ENCODE measurements around the gene NBPF11.
"Not testable (repeated sequence)": the region's sequence is repeated elsewhere in the genome, so short reads cannot be mapped to it uniquely, and the experiment has no call there.

NBPF11 gene, protein sequence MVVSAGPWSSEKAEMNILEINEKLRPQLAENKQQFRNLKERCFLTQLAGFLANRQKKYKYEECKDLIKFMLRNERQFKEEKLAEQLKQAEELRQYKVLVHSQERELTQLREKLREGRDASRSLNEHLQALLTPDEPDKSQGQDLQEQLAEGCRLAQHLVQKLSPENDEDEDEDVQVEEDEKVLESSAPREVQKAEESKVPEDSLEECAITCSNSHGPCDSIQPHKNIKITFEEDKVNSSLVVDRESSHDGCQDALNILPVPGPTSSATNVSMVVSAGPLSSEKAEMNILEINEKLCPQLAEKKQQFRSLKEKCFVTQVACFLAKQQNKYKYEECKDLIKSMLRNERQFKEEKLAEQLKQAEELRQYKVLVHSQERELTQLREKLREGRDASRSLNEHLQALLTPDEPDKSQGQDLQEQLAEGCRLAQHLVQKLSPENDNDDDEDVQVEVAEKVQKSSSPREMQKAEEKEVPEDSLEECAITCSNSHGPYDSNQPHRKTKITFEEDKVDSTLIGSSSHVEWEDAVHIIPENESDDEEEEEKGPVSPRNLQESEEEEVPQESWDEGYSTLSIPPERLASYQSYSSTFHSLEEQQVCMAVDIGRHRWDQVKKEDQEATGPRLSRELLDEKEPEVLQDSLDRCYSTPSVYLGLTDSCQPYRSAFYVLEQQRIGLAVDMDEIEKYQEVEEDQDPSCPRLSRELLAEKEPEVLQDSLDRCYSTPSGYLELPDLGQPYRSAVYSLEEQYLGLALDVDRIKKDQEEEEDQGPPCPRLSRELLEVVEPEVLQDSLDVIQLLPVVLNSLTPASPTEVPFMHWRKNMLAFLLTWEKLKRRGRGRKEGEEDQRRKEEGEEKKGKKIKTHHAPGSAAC

DNA sequence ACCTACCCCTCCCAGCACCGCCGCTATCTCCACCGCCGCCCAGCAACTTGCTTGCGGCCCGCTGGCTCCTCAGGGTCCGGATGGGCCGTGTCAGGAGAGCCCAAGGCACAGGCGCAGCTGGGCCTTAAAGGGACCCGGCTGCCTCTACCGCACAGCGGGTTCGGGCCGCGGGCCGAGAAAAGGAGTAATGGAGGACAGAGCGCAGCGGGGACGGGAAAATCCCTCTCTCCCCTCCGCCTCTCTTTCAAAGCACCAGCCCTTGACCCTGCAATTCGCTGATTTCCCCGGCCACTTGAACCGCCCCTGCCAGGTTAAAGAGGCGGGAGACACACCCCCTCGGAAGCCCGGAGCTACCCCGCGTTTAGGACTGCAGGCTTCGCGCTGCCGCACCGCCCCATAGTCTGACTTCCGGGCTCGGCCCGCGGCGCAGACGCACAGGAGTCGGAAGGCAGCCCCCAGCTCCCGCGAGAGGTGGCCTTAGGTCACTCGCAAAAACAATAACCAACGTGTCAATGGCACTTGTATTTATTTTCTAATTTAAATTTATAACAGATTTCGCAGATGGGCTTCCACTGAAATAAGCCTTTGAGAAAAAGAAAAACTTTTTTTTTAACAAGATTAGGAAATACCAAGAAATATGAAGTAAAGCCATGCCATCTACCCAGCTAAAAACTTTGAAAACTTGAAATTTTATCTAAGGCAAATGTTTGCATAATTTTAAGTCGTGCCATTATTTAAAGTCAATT, at the start of gene NBPF11:
Gene NBPF11, minus strand, starts transcription at position 371 of the 746 bp plus-strand sequence. CDS start 25,278 bp downstream, outside the sequence.
- peak; percentile 83 for DNase-seq (ENCODE audit: low spot score)
- H3K27ac ChIP-seq, result peak within 1 kb of the TSS; percentile 60 to 87
- peak within 1 kb of the TSS; percentile 95 for H3K4me3 ChIP-seq

DNA sequence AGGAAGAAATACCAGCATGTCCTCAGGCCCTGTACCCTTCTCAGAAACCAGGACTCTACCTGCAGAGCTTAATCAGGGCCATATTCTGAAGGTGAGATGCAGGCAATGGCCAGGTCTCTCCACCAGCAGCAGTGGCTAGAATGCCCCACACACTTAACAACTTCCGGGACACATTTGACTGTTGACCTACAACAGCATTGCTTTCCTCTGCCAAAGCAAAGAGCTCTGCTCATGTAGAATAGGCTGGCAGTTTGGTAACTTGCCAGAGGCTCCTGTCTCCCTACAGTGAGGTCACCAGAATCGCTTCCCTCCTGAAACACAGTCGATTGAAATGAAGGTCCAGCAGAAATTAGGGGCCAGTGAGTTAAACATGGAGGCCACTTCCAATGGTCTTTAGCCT, 45.3 kb upstream of the NBPF11 start:
- H3K27ac ChIP-seq; DNase-seq (ENCODE audit: low spot score); H3K4me3 ChIP-seq: not testable (repeated sequence)

DNA sequence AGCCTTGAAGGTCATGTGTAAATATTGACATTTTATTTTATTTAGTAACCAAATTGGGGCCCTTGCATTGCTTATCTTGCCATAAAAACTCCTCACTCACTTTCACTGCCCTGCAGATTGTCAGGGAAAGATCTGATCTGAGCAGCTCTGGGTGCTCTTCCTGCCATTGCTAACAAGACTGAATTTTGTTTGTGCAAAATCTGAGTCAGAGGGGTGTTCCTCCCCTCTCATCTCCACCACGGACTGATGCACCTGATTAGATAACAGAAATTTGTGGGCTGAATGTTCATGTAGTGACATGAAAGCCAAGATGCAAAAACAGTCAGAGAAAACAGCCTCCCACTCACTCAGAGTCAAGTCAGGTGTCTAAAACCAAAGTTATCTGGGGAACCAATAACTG, 44.9 kb upstream of the NBPF11 start:
- not testable (repeated sequence) for H3K27ac ChIP-seq; DNase-seq (ENCODE audit: low spot score); H3K4me3 ChIP-seq

DNA sequence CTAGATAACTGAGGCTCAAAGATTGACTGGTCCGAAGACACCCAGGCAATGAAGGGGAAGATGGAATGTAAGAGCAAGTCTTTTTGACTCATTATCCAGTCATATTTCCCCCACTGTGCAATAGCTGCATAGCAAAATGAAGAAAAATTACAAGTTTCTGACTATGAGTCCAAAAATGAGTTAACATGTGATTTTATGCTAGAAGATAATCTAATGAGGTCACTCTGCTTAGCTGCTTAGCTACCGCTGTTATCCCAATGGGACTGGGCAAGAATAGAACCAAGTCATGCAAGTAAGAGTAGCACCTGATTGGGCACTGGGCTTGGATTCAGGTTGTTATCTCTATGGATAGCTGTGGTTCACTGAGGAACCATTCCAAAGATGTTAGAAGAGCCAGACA, 43.0 kb upstream of the NBPF11 start:
- H3K27ac ChIP-seq, H3K4me3 ChIP-seq: not testable (repeated sequence)

DNA sequence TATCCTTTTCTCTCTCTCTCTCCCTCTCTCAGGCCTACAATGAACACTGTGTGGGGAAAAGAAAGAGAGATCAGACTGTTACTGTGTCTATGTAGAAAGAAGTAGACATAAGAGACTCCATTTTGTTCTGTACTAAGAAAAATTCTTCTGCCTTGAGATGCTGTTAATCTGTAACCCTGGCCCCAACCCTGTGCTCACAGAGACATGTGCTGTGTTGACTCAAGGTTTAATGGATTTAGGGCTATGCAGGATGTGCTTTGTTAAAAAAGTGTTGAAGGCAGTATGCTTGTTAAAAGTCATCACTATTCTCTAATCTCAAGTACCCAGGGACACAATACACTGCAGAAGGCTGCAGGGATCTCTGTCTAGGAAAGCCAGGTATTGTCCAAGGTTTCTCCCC, 36.7 kb upstream of the NBPF11 start:
- DNase-seq (ENCODE audit: low spot score); H3K27ac ChIP-seq; H3K4me3 ChIP-seq: not testable (repeated sequence)

More for the DNA sequence above, 43.0 kb upstream of the NBPF11 start:
- not testable (repeated sequence) for DNase-seq (ENCODE audit: low spot score)

- DNase-seq (ENCODE audit: low spot score); H3K27ac ChIP-seq; H3K4me3 ChIP-seq: not testable (repeated sequence)
These were observed 26.6 kb upstream of the NBPF11 start for GRCh38 chr1:148178682-148179081.

DNA sequence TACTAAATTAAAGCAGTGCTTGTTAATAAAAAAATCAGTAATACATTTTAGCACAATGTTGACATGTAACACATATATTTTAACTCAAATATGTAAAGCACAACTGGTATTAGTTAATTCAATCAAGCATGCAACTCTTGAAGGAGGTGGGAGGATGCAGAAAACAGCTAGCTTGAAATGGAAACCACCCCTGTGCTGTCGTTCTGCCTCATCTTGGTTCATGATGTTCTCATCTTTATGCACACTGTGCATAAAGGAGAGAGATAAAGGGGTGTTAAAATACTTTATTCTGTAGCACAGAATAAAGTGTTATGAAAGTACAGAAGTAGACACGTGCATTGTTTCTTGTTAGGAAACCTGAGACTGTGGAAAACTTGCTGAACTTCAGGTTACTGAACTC, 23.3 kb upstream of the NBPF11 start:
- DNase-seq (ENCODE audit: low spot score); H3K4me3 ChIP-seq: not testable (repeated sequence)

GRCh38 chr1:148171995-148172394, 19.9 kb upstream of the NBPF11 start:
- not testable (repeated sequence) for DNase-seq (ENCODE audit: low spot score); H3K4me3 ChIP-seq

More for the DNA sequence above, 23.3 kb upstream of the NBPF11 start:
- H3K27ac ChIP-seq, result not testable (repeated sequence)

GRCh38 chr1:148166558-148167492, 14.7 kb upstream of the NBPF11 start:
- no peak for TF ChIP-seq CTCF (IDR thresholded peaks at IDR 0.05)
- no peak overlapping the region for H3K27ac ChIP-seq
- H3K4me3 ChIP-seq, result no peak overlapping the region
- no peak for DNase-seq (ENCODE audit: low spot score)

More at GRCh38 chr1:148171995-148172394, 19.9 kb upstream of the NBPF11 start:
- H3K27ac ChIP-seq, result not testable (repeated sequence)

GRCh38 chr1:148162363-148162762, 10.3 kb upstream of the NBPF11 start:
- DNase-seq (ENCODE audit: low spot score), result no peak
- Histone ChIP-seq H3K4me3 (no peak overlapping the region), H3K27ac (no peak overlapping the region)
- no peak for TF ChIP-seq CTCF (IDR thresholded peaks at IDR 0.05)

All from coronary artery (tissue), 2 donors.